ENCODE results near the gene PEPD.

Gene PEPD

GRCh38 chr19:33552191-33552927 is 30.8 kb upstream of the PEPD start:
- no peak overlapping the region for H3K4me3 ChIP-seq (ENCODE audit: low read depth, low read length)
- no peak for DNase-seq (ENCODE audit: low read depth, low spot score)
- ChIA-PET CTCF (no interaction called here), POLR2A (no interaction called here)
- no peak for TF ChIP-seq CTCF (IDR thresholded peaks at IDR 0.05; ENCODE audit: insufficient read depth, low read length, missing control alignments)

- no peak overlapping the region for H3K4me3 ChIP-seq (ENCODE audit: low read depth, low read length)
- no peak for TF ChIP-seq CTCF (IDR thresholded peaks at IDR 0.05; ENCODE audit: insufficient read depth, low read length, missing control alignments)
- DNase-seq (ENCODE audit: low read depth, low spot score) = no peak
- ChIA-PET CTCF (no interaction called here), POLR2A (no interaction called here)
Observed at GRCh38 chr19:33551676-33552075, 30.1 kb upstream of the PEPD start.

GRCh38 chr19:33550768-33551167 is 29.2 kb upstream of the PEPD start:
- TF ChIP-seq CTCF (IDR thresholded peaks at IDR 0.05; ENCODE audit: insufficient read depth, low read length, missing control alignments) = no peak
- CTCF ChIA-PET = no interaction called here
- POLR2A ChIA-PET = no interaction called here
- H3K4me3 ChIP-seq (ENCODE audit: low read depth, low read length) = no peak overlapping the region
- DNase-seq (ENCODE audit: low read depth, low spot score) = no peak

GRCh38 chr19:33547676-33548075 is 26.1 kb upstream of the PEPD start:
- POLR2A ChIA-PET = no interaction called here
- no peak for DNase-seq (ENCODE audit: low read depth, low spot score)
- no peak for TF ChIP-seq CTCF (IDR thresholded peaks at IDR 0.05; ENCODE audit: insufficient read depth, low read length, missing control alignments)
- H3K4me3 ChIP-seq (ENCODE audit: low read depth, low read length) = no peak overlapping the region
- CTCF ChIA-PET = no interaction called here

GRCh38 chr19:33546656-33547055 is 25.1 kb upstream of the PEPD start:
- H3K4me3 ChIP-seq (ENCODE audit: low read depth, low read length) = no peak overlapping the region
- ChIA-PET POLR2A (no interaction called here), CTCF (no interaction called here)
- no peak for TF ChIP-seq CTCF (IDR thresholded peaks at IDR 0.05; ENCODE audit: insufficient read depth, low read length, missing control alignments)
- DNase-seq (ENCODE audit: low read depth, low spot score) = no peak

- no peak for DNase-seq (ENCODE audit: low read depth, low spot score)
- CTCF ChIA-PET = no interaction called here
Observed at GRCh38 chr19:33545217-33545981, 23.8 kb upstream of the PEPD start.

More at GRCh38 chr19:33545217-33545981, 23.8 kb upstream of the PEPD start:
- no peak for TF ChIP-seq CTCF (IDR thresholded peaks at IDR 0.05; ENCODE audit: insufficient read depth, low read length, missing control alignments)
- POLR2A ChIA-PET = no interaction called here
- no peak overlapping the region for H3K4me3 ChIP-seq (ENCODE audit: low read depth, low read length)
